ENCODE measurements around the gene KCNE1. TPM values are rescaled to one million over a fixed set of nuclear protein-coding genes. Genes with fewer than 3 reads are reported as not detected.
A peak's percentile ranks its signal among the peaks of the same experiment; 100 is the strongest.

Gene KCNE1
- total RNA-seq, 1 donor from 2014 or later: 0.59 TPM

GRCh38 chr21:34536820-34537219 is 24.8 kb upstream of the KCNE1 start:
- no peak for DNase-seq (ENCODE audit: extremely low spot score, unreplicated experiment)

GRCh38 chr21:34536311-34536710 is 24.3 kb upstream of the KCNE1 start:
- Mint-ChIP-seq H3K4me3 (ENCODE audit: unreplicated experiment) (no peak overlapping the region), H3K9me3 (ENCODE audit: unreplicated experiment) (no peaks in the 10 kb centered on the region), H3K4me1 (ENCODE audit: unreplicated experiment) (peaks cover 56% of the 10 kb centered on the region), H3K27ac (ENCODE audit: unreplicated experiment) (peak overlapping the region; percentile 79), H3K27me3 (ENCODE audit: unreplicated experiment) (no peaks in the 10 kb centered on the region), H3K36me3 (ENCODE audit: unreplicated experiment) (no peaks in the 10 kb centered on the region)
- DNase-seq (ENCODE audit: extremely low spot score, unreplicated experiment): no peak
- TF ChIP-seq CTCF (IDR thresholded peaks at IDR 0.05): no peak

More at GRCh38 chr21:34536820-34537219, 24.8 kb upstream of the KCNE1 start:
- Mint-ChIP-seq H3K27ac (ENCODE audit: unreplicated experiment) (peak overlapping the region; percentile 79), H3K9me3 (ENCODE audit: unreplicated experiment) (no peaks in the 10 kb centered on the region), H3K36me3 (ENCODE audit: unreplicated experiment) (no peaks in the 10 kb centered on the region), H3K4me3 (ENCODE audit: unreplicated experiment) (no peak overlapping the region), H3K4me1 (ENCODE audit: unreplicated experiment) (peaks cover 51% of the 10 kb centered on the region), H3K27me3 (ENCODE audit: unreplicated experiment) (no peaks in the 10 kb centered on the region)
- TF ChIP-seq CTCF (IDR thresholded peaks at IDR 0.05): no peak

- DNase-seq (ENCODE audit: extremely low spot score, unreplicated experiment): no peak
- H3K27me3 Mint-ChIP-seq (ENCODE audit: unreplicated experiment): no peaks in the 10 kb centered on the region
- no peak overlapping the region for H3K4me3 Mint-ChIP-seq (ENCODE audit: unreplicated experiment)
- no peaks in the 10 kb centered on the region for H3K36me3 Mint-ChIP-seq (ENCODE audit: unreplicated experiment)
- H3K27ac Mint-ChIP-seq (ENCODE audit: unreplicated experiment): peak overlapping the region; percentile 79
- peaks cover 61% of the 10 kb centered on the region for H3K4me1 Mint-ChIP-seq (ENCODE audit: unreplicated experiment)
- TF ChIP-seq CTCF (IDR thresholded peaks at IDR 0.05): no peak
- no peaks in the 10 kb centered on the region for H3K9me3 Mint-ChIP-seq (ENCODE audit: unreplicated experiment)
Measured at GRCh38 chr21:34535886-34536285, 23.9 kb upstream of the KCNE1 start.

GRCh38 chr21:34534522-34534921 is 22.5 kb upstream of the KCNE1 start:
- peaks cover 68% of the 10 kb centered on the region for H3K4me1 Mint-ChIP-seq (ENCODE audit: unreplicated experiment)
- no peaks in the 10 kb centered on the region for H3K36me3 Mint-ChIP-seq (ENCODE audit: unreplicated experiment)
- no peak for TF ChIP-seq CTCF (IDR thresholded peaks at IDR 0.05)
- peak overlapping the region; percentile 74 for H3K27ac Mint-ChIP-seq (ENCODE audit: unreplicated experiment)
- H3K9me3 Mint-ChIP-seq (ENCODE audit: unreplicated experiment): no peaks in the 10 kb centered on the region
- no peak for DNase-seq (ENCODE audit: extremely low spot score, unreplicated experiment)
- H3K4me3 Mint-ChIP-seq (ENCODE audit: unreplicated experiment): no peak overlapping the region
- H3K27me3 Mint-ChIP-seq (ENCODE audit: unreplicated experiment): no peaks in the 10 kb centered on the region

- Mint-ChIP-seq H3K36me3 (ENCODE audit: unreplicated experiment) (no peaks in the 10 kb centered on the region), H3K27me3 (ENCODE audit: unreplicated experiment) (no peaks in the 10 kb centered on the region), H3K4me3 (ENCODE audit: unreplicated experiment) (no peak overlapping the region), H3K4me1 (ENCODE audit: unreplicated experiment) (peaks cover 71% of the 10 kb centered on the region), H3K9me3 (ENCODE audit: unreplicated experiment) (no peaks in the 10 kb centered on the region), H3K27ac (ENCODE audit: unreplicated experiment) (no peak overlapping the region)
- no peak for DNase-seq (ENCODE audit: extremely low spot score, unreplicated experiment)
- no peak for TF ChIP-seq CTCF (IDR thresholded peaks at IDR 0.05)
Measured at GRCh38 chr21:34533938-34534337, 21.9 kb upstream of the KCNE1 start.
